ENCODE data around the gene COL4A2. TPM values are rescaled to one million over a fixed set of nuclear protein-coding genes. Genes with fewer than 3 reads are reported as not detected.

The COL4A2 gene
- total RNA-seq, 1 experiment from 2014 or later = 1.6 TPM

GRCh38 chr13:110541526-110541920, 234.4 kb downstream of the COL4A2 start:
- RAD21 ChIA-PET (ENCODE audit: low non-redundant PET in 1 of 2, low total read pairs in 2 of 2, uncharacterized antibody in 2 of 2, unreplicated experiment in 2 of 2) = no interaction called here
- H3K36me3 ChIP-seq (ENCODE audit: control insufficient read depth in 1 of 2, insufficient read depth in 2 of 2, low read length in 2 of 2) = no peaks in the 10 kb centered on the region
- intact Hi-C loops (cut with micrococcal nuclease) = no loop called here
- ATAC-seq = no peak
- no peaks in the 10 kb centered on the region for H3K9me2 ChIP-seq (ENCODE audit: insufficient read depth)
- CTCF ChIA-PET = no interaction called here
- no peak overlapping the region for H3K4me3 ChIP-seq (replicated peaks in 1 of 2; ENCODE audit: low read depth in 1 of 2, low read length in 2 of 2)
- H3K4me1 ChIP-seq (ENCODE audit: control insufficient read depth in 1 of 2, insufficient read depth in 2 of 2, low read length in 2 of 2) = peaks cover 7% of the 10 kb centered on the region in 2 experiments
- DNase-seq (ENCODE audit: low read depth, low spot score) = no peak
- no peak overlapping the region for H3K9ac ChIP-seq (ENCODE audit: low read length)
- H3K9me3 ChIP-seq (ENCODE audit: control insufficient read depth in 1 of 2, insufficient read depth in 1 of 2, low read depth in 1 of 2, low read length in 2 of 2) = peaks cover 0 to 7% of the 10 kb centered on the region in 2 experiments; a peak in 1 of 4 replicates
- no peak overlapping the region for H3K4me2 ChIP-seq (ENCODE audit: low read length)
- H2AFZ ChIP-seq (ENCODE audit: low read depth, low read length, poor library complexity, severe bottlenecking) = no peak overlapping the region
- H3K27me3 ChIP-seq (ENCODE audit: insufficient read depth, low read length) = no peaks in the 10 kb centered on the region
- H3K27ac ChIP-seq (ENCODE audit: low read depth, low read length) = no peak overlapping the region
- no peaks in the 10 kb centered on the region for H4K20me1 ChIP-seq (ENCODE audit: insufficient read depth)
- no peak for TF ChIP-seq EZH2phosphoT487 (IDR thresholded peaks at IDR 0.05; ENCODE audit: borderline replicate concordance)
- TF ChIP-seq SIN3A (IDR thresholded peaks at IDR 0.05; ENCODE audit: low read depth) = no peak
- no peak for TF ChIP-seq EZH2 (IDR thresholded peaks at IDR 0.05)
- no peak for TF ChIP-seq POLR2A (IDR thresholded peaks at IDR 0.05; ENCODE audit: borderline replicate concordance, extremely low read depth, insufficient read depth, insufficient read length)
- no peak for TF ChIP-seq ZFX (IDR thresholded peaks at IDR 0.05)
- TF ChIP-seq SP1 (IDR thresholded peaks at IDR 0.05; ENCODE audit: low read depth) = no peak
- no peak for TF ChIP-seq TCF7L2 (IDR thresholded peaks at IDR 0.05; ENCODE audit: borderline replicate concordance, extremely low read depth, insufficient read depth, insufficient read length)
- TF ChIP-seq POLR2AphosphoS5 (IDR thresholded peaks at IDR 0.05; ENCODE audit: low read depth, low read length) = no peak
- no peak for TF ChIP-seq CEBPB (IDR thresholded peaks at IDR 0.05; ENCODE audit: low read depth)
- TF ChIP-seq FOSL1 (IDR thresholded peaks at IDR 0.05; ENCODE audit: low read depth) = no peak
- no peak for TF ChIP-seq SRF (IDR thresholded peaks at IDR 0.05; ENCODE audit: low read depth)
- no peak for TF ChIP-seq EGR1 (IDR thresholded peaks at IDR 0.05; ENCODE audit: low read depth)
- no peak for TF ChIP-seq ELF1 (IDR thresholded peaks at IDR 0.05; ENCODE audit: borderline replicate concordance, low read depth)
- TF ChIP-seq ZBTB33 (IDR thresholded peaks at IDR 0.05; ENCODE audit: extremely low read depth, insufficient replicate concordance, low read length) = no peak
- TF ChIP-seq JUND (IDR thresholded peaks at IDR 0.05) = no peak
- TF ChIP-seq RAD21 (IDR thresholded peaks at IDR 0.05; ENCODE audit: low read depth) = no peak
- TF ChIP-seq REST (IDR thresholded peaks at IDR 0.05; ENCODE audit: low read depth) = no peak
- 0 out of 2 replicates have a peak, but pooled peaks cover 6% of the 10 kb centered on the region for H3K79me2 ChIP-seq (ENCODE audit: insufficient read depth, low read length)
- no TSS peak for BruUV-seq (replicated peaks)
- POLR2A ChIA-PET = no interaction called here
